ENCODE measurements around the gene USP30.

DNA sequence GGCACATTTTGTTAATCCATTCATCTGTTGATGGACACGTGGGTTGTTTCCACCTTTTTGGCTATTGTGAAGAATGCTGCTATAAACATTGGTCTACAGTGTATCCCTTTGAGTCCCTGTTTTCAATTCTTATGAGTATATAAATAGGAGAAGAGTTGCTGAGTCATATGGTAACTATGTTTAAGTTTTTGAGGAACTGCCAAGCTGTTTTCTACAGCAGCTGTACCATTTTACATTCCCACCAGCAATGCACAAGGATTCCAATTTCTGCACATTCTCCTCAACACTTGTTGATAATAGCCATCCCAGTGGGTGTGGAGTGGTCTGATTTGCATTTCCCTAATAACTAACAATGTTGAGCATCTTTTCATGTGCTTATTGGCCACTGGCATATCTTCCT, 24.6 kb upstream of the USP30 start:
- TF ChIP-seq, protein P1, sequence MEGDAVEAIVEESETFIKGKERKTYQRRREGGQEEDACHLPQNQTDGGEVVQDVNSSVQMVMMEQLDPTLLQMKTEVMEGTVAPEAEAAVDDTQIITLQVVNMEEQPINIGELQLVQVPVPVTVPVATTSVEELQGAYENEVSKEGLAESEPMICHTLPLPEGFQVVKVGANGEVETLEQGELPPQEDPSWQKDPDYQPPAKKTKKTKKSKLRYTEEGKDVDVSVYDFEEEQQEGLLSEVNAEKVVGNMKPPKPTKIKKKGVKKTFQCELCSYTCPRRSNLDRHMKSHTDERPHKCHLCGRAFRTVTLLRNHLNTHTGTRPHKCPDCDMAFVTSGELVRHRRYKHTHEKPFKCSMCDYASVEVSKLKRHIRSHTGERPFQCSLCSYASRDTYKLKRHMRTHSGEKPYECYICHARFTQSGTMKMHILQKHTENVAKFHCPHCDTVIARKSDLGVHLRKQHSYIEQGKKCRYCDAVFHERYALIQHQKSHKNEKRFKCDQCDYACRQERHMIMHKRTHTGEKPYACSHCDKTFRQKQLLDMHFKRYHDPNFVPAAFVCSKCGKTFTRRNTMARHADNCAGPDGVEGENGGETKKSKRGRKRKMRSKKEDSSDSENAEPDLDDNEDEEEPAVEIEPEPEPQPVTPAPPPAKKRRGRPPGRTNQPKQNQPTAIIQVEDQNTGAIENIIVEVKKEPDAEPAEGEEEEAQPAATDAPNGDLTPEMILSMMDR (IDR thresholded peaks at IDR 0.05) = no peak
- no peak for TF ChIP-seq POLR2AphosphoS5 (IDR thresholded peaks at IDR 0.05)
